Keratinocyte (primary cell): ENCODE measurements around the gene CTSZ. TPM values are rescaled to one million over a fixed set of nuclear protein-coding genes. Genes with fewer than 3 reads are reported as not detected.

ENCODE experiments used
- DNase-seq: peaks from one replicate; pipeline ENCODE4 v3.0.0-alpha.2; 2011; ENCODE audit warnings: low read depth, missing footprints, low spot score
- FAIRE-seq: peaks from 2 replicates; lab custom pipeline; 2011; peaks lifted over from hg19 to GRCh38; lab: Jason Lieb, UNC
- H2AFZ ChIP-seq: 2 replicates; pipeline ENCODE4 v1.6.0; 2012; ENCODE audit warnings: low read length, control low read depth, inconsistent platforms; ENCODE audit not compliant: control insufficient read depth
- H3K27ac ChIP-seq: 2 replicates; pipeline ENCODE4 v1.5.1; 2011; ENCODE audit warnings: low read length; ENCODE audit not compliant: control insufficient read depth, insufficient read depth
- H3K27me3 ChIP-seq: 3 replicates; pipeline ENCODE4 v1.6.0; 2011; ENCODE audit warnings: low read length; ENCODE audit not compliant: control insufficient read depth, insufficient read depth; ENCODE audit errors: extremely low read depth
- H3K36me3 ChIP-seq, 2 experiments: 2 replicates in 1 of 2; 3 replicates in 1 of 2; pipeline ENCODE4 v1.5.1; 2011; ENCODE audit warnings: low read length in 2 of 2, mild to moderate bottlenecking in 1 of 2; ENCODE audit not compliant: control insufficient read depth in 2 of 2, insufficient read depth in 2 of 2; ENCODE audit errors: extremely low read depth in 1 of 2
- H3K4me1 ChIP-seq: 3 replicates; pipeline ENCODE4 v1.5.1; 2011; ENCODE audit warnings: low read length; ENCODE audit not compliant: control insufficient read depth, insufficient read depth; ENCODE audit errors: extremely low read depth
- H3K4me2 ChIP-seq: 3 replicates; pipeline ENCODE4 v1.6.0; 2011; ENCODE audit warnings: low read depth, low read length; ENCODE audit not compliant: control insufficient read depth, insufficient read depth; ENCODE audit errors: extremely low read depth
- H3K4me3 ChIP-seq, 3 experiments: fragments of 200-600 bp in 1 of 3; sonication (generic) in 1 of 3; 2 replicates in 2 of 3; 3 replicates in 1 of 3; pipeline ENCODE4 v1.5.1; 2011 to 2016; ENCODE audit warnings: low read length in 3 of 3, mild to moderate bottlenecking in 3 of 3, control low read depth in 2 of 3, inconsistent platforms in 1 of 3, low read depth in 1 of 3, mixed read lengths in 1 of 3, mixed run types in 1 of 3, moderate library complexity in 1 of 3; ENCODE audit not compliant: control insufficient read depth in 2 of 3, insufficient read depth in 2 of 3; ENCODE audit errors: extremely low read depth in 1 of 3
- H3K79me2 ChIP-seq: 2 replicates; pipeline ENCODE4 v1.6.0; 2012; ENCODE audit warnings: low read length; ENCODE audit not compliant: control insufficient read depth, insufficient read depth
- H3K9ac ChIP-seq: 3 replicates; pipeline ENCODE4 v1.6.0; 2011; ENCODE audit warnings: low read length; ENCODE audit not compliant: control insufficient read depth, insufficient read depth; ENCODE audit errors: extremely low read depth
- H3K9me1 ChIP-seq: 3 replicates; pipeline ENCODE4 v1.6.0; 2011; ENCODE audit warnings: low read length; ENCODE audit not compliant: control insufficient read depth, insufficient read depth; ENCODE audit errors: extremely low read depth
- H3K9me3 ChIP-seq: 2 replicates; pipeline ENCODE4 v1.5.1; 2012; ENCODE audit warnings: low read depth, low read length; ENCODE audit not compliant: control insufficient read depth
- H4K20me1 ChIP-seq: 3 replicates; pipeline ENCODE4 v1.6.0; 2011; ENCODE audit warnings: low read length; ENCODE audit not compliant: control insufficient read depth, insufficient read depth; ENCODE audit errors: extremely low read depth
- CTCF ChIP-seq, 3 experiments: IDR thresholded peaks in 1 of 3; conservative IDR thresholded peaks in 1 of 3; optimal IDR thresholded peaks in 1 of 3; 2 replicates in 2 of 3; 3 replicates in 1 of 3; pipeline versions ENCODE3 to v1.5.1; 2011; ENCODE audit warnings: low read length in 3 of 3, mild to moderate bottlenecking in 3 of 3, moderate library complexity in 2 of 3, control low read depth in 1 of 3, inconsistent platforms in 1 of 3; ENCODE audit not compliant: insufficient read depth in 2 of 3; ENCODE audit errors: extremely low read depth in 1 of 3
- EZH2 ChIP-seq: IDR thresholded peaks from one replicate; pipeline ENCODE4 v1.6.1; 2012; ENCODE audit warnings: inconsistent platforms, mild to moderate bottlenecking, low read length, moderate library complexity
- dilution Hi-C: fragments of 300-500 bp; cut with MboI; formaldehyde crosslinking; loops from one replicate; pipeline ENCODE4 v1.7.0; 2020; ENCODE audit warnings: low sequenced_read_pairs; ENCODE audit not compliant: extremely low pct_ligation_motif_present
- polyA plus RNA-seq, 5 experiments: library from polyadenylated mRNA; depleted of rRNA in 3 of 5; stranded (reverse) in 3 of 5; stranded (forward) in 1 of 5; unstranded in 1 of 5; fragments of >200 nt; gene quantifications; 1 replicate in 1 of 5; 2 replicates in 3 of 5; 3 replicates in 1 of 5; pipeline versions ENCODE4 v1.2.1 to v1.2.3, GENCODE V29; 2011 to 2012; ENCODE audit warnings: missing spikeins in 2 of 5, low read depth in 1 of 5, low replicate concordance in 1 of 5

The CTSZ gene
- polyA plus RNA-seq, 1 donor (not counting 4 experiments of a cell fraction or from before 2014, with no cell fraction given): 138 TPM

DNA sequence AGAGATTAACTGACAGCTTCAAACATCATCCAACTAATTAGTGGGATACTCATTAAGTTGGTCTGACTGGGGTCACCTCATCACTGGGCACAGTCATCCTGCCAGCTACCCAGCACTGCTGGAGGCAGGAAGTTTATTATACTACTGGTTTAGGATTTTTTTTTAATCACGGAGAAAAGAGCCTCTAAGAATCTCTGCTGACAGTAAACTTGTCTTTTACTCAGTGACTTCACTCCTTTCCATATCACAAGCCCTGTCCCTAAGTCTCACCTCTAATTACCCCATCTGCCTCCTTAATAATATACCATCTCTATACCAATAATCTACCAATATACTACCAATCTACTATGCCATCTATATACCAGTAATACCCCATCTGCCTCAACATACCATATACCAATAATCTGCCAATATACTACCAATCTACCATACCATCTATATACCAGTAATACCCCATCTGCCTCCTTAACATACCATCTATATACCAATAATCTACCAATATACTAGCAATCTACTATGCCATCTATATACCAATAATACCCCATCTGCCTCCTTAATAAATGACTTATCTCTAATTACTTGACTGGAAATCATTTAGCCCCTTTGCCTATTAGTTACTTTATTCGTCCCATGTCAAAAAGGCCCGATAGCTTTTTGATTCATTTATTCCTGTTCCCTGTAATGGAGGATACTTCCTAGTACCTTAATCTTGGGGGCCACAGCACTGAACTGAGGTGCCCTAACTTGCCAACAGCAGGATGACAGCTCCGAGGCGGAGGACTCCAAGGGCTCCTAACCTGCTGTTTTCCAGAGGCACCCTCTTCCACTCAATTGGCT is 20.1 kb upstream of the CTSZ start:
- H3K9me1 ChIP-seq: no peaks in the 10 kb centered on the region
- H3K79me2 ChIP-seq: peaks cover 70% of the 10 kb centered on the region
- H3K4me1 ChIP-seq: peaks cover 27% of the 10 kb centered on the region
- peaks cover 25 to 50% of the 10 kb centered on the region in 2 experiments for H3K36me3 ChIP-seq
- H3K27ac ChIP-seq: no peak overlapping the region
- H3K4me2 ChIP-seq: no peak overlapping the region
- no peak overlapping the region for H3K9ac ChIP-seq
- H2AFZ ChIP-seq: no peak overlapping the region
- no peaks in the 10 kb centered on the region for H3K27me3 ChIP-seq
- no peak for DNase-seq
- dilution Hi-C loops: no loop called here
- peaks cover 3% of the 10 kb centered on the region for H4K20me1 ChIP-seq
- H3K4me3 ChIP-seq: no peak overlapping the region
- TF ChIP-seq EZH2 (no peak), CTCF (optimal IDR thresholded peaks at IDR 0.05 in 1 of 3, IDR thresholded peaks at IDR 0.05 in 1 of 3, conservative IDR thresholded peaks at IDR 0.05 in 1 of 3; ENCODE audit: extremely low read depth in 1 of 3, insufficient read depth in 2 of 3, low read length in 3 of 3) (no peak)
- H3K9me3 ChIP-seq: no peaks in the 10 kb centered on the region
- FAIRE-seq: no peak

GRCh38 chr20:59025511-59025910 is 18.5 kb upstream of the CTSZ start:
- Histone ChIP-seq H2AFZ (no peak overlapping the region), H4K20me1 (peaks cover 3% of the 10 kb centered on the region), H3K36me3 (peaks cover 25 to 48% of the 10 kb centered on the region in 2 experiments), H3K27me3 (no peaks in the 10 kb centered on the region), H3K4me1 (peaks cover 29% of the 10 kb centered on the region), H3K9me3 (no peaks in the 10 kb centered on the region), H3K79me2 (peaks cover 54% of the 10 kb centered on the region), H3K4me3 (no peak overlapping the region), H3K9ac (no peak overlapping the region), H3K4me2 (no peak overlapping the region), H3K27ac (no peak overlapping the region), H3K9me1 (no peaks in the 10 kb centered on the region)
- TF ChIP-seq CTCF (optimal IDR thresholded peaks at IDR 0.05 in 1 of 3, IDR thresholded peaks at IDR 0.05 in 1 of 3, conservative IDR thresholded peaks at IDR 0.05 in 1 of 3; ENCODE audit: extremely low read depth in 1 of 3, insufficient read depth in 2 of 3, low read length in 3 of 3) (no peak), EZH2 (no peak)
- DNase-seq (no peak), FAIRE-seq (no peak)
- dilution Hi-C loops: no loop called here
